BJ (cell line): ENCODE data around the gene GEMIN5. TPM values are rescaled to one million over a fixed set of nuclear protein-coding genes. Genes with fewer than 3 reads are reported as not detected.

Experiments used
- CTCF ChIA-PET: fragments of 350-600 bp; formaldehyde crosslinking; extraction: SDS; loops from one replicate; lab custom pipeline; 2021; ENCODE audit warnings: antibody characterized with exemption, inconsistent platforms; lab: Yijun Ruan, JAX
- POLR2A ChIA-PET: fragments of 300-600 bp; sonication (Branson Sonifier 250); formaldehyde crosslinking; extraction: SDS; loops from one replicate; lab custom pipeline; 2021; ENCODE audit warnings: antibody characterized with exemption; lab: Charles Lee
- DNase-seq: peaks from one replicate; pipeline ENCODE4 v3.0.0-alpha.2; 2011; ENCODE audit warnings: low read depth
- H3K27me3 ChIP-seq: 2 replicates; pipeline ENCODE4 v1.6.0; 2011; ENCODE audit warnings: low read length; ENCODE audit not compliant: control insufficient read depth, insufficient read depth
- H3K36me3 ChIP-seq: 2 replicates; pipeline ENCODE4 v1.5.1; 2011; ENCODE audit warnings: low read length; ENCODE audit not compliant: control insufficient read depth, insufficient read depth
- H3K4me3 ChIP-seq: 2 replicates; pipeline ENCODE4 v1.5.1; 2011; ENCODE audit warnings: low read depth, mild to moderate bottlenecking, control low read depth, low read length
- CTCF ChIP-seq: IDR thresholded peaks from 2 replicates; pipeline ENCODE4 v1.5.1; 2011; ENCODE audit warnings: low read depth, mild to moderate bottlenecking, control low read depth, inconsistent platforms, low read length, moderate library complexity; ENCODE audit not compliant: insufficient read depth
- polyA plus RNA-seq: library from polyadenylated mRNA; depleted of rRNA; stranded (reverse); fragments of >200 nt; gene quantifications from 2 replicates; pipeline ENCODE4 v1.2.3, GENCODE V29; 2011

Gene GEMIN5
- polyA plus RNA-seq, 1 experiment, result 7.5 TPM

GRCh38 chr5:154901913-154902312 lies 36.1 kb downstream of the GEMIN5 start:
- TF ChIP-seq CTCF, result no peak
- CTCF ChIA-PET, result interaction anchor here (1.3 to 1.5 kb wide), 2 partner anchors 8 to 26 kb away, joined by 5 to 6 read pairs; no protein-coding TSS in a partner anchor
- Histone ChIP-seq H3K27me3 (no peaks in the 10 kb centered on the region), H3K4me3 (no peak overlapping the region), H3K36me3 (peaks cover 2% of the 10 kb centered on the region)
- no peak for DNase-seq
- POLR2A ChIA-PET, result no interaction called here

DNA sequence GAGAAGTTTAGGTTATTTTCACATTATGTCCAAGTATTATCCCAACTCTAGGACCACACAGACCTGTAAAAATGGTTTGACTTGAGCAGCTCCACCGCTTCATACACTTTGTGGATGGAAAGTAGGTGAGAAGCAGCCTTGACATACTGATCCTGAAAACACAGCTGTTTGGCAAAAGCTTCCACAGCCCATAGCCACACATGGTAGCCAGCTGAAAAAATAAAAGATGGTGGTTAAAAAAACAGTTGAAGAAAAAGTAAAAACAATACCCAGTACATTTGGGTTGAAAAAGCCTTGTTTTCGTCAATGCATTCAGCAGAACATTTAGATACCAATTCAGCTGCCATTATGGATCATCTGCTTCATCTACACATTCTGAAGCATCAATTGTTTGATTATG lies 36.7 kb downstream of the GEMIN5 start:
- TF ChIP-seq CTCF, result no peak
- Histone ChIP-seq H3K36me3 (peaks cover 2% of the 10 kb centered on the region), H3K4me3 (no peak overlapping the region), H3K27me3 (no peaks in the 10 kb centered on the region)
- CTCF ChIA-PET, result interaction anchor here (1.5 kb wide), 1 partner anchor 8 kb away, joined by 6 read pairs; no protein-coding TSS in a partner anchor
- no peak for DNase-seq
- POLR2A ChIA-PET, result no interaction called here

GRCh38 chr5:154900066-154900465 lies 37.9 kb downstream of the GEMIN5 start:
- CTCF ChIA-PET, result interaction anchor here (1.5 kb wide), 1 partner anchor 10 kb away, joined by 6 read pairs; no protein-coding TSS in a partner anchor
- DNase-seq, result peak; percentile 38
- Histone ChIP-seq H3K36me3 (peaks cover 2% of the 10 kb centered on the region), H3K4me3 (no peak overlapping the region), H3K27me3 (no peaks in the 10 kb centered on the region)
- POLR2A ChIA-PET, result no interaction called here
- no peak for TF ChIP-seq CTCF

DNA sequence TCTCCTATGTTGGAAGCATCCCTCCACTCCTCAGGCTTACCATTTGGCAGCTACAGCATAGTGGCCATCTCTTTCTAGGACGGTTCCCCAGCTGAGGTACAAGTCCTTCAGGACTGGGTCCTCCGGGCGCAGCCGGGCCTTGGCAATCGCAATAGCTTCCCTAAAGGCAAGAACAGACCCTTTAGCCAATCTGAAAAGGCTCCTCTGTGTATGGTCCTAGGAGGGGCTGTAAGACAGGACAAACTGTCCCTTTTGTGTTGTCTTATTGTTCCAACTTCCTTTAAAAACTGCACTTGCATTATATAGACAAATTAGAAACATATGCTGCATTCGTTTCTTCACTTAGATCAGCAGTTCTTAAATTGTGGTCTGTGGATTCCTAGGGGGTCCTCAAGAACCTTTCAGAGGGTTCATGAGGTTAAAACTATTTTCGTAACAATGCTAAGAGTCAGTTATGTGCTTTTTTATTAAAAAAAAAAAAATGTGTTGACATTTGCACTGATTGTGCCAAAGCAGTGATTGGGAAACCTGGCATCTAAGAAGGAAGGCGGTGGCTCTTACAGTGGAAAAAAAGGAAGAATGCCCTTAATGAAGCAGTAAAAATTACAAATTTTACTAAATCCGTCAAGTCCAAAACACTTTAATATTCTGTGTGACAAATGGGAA lies 38.7 kb downstream of the GEMIN5 start:
- ChIA-PET POLR2A (no interaction called here), CTCF (interaction anchor here (0.8 kb wide), 1 partner anchor 32 kb away, joined by 3 read pairs; no protein-coding TSS in a partner anchor)
- no peak for TF ChIP-seq CTCF
- no peak for DNase-seq
- Histone ChIP-seq H3K36me3 (peaks cover 2% of the 10 kb centered on the region), H3K4me3 (no peak overlapping the region), H3K27me3 (no peaks in the 10 kb centered on the region)

DNA sequence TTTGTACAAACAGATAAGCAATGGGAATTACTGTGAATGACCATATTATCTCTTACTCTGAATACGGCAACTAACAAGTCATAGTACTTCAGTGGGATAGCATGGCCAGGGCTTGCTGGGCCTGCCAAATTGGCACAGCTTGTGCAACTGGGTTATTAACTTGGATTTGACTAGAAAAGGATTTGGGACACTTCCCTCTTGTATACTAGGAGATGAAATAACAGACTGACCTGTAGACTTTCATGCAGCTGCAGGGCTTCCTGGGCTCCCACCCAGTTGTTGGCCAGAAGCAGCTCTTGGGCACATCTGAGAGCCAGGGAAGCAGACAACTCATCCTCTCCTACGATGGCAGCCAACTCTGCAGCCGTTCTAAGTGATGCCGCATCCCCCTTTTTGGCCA lies 39.8 kb downstream of the GEMIN5 start:
- CTCF ChIA-PET, result no interaction called here
- Histone ChIP-seq H3K36me3 (peaks cover 2% of the 10 kb centered on the region), H3K27me3 (no peaks in the 10 kb centered on the region), H3K4me3 (no peak overlapping the region)
- POLR2A ChIA-PET, result no interaction called here
- TF ChIP-seq CTCF, result no peak
- DNase-seq, result no peak
